Smooth muscle cell (in vitro differentiated cells): Measurements from ENCODE around the gene AMBRA1. TPM values are rescaled to one million over a fixed set of nuclear protein-coding genes. Genes with fewer than 3 reads are reported as not detected.

Source experiments
- DNase-seq: peaks from one replicate; lab custom pipeline; 2025; ENCODE audit not compliant: unreplicated experiment; lab: John Stamatoyannopoulos, UW
- H2AFZ ChIP-seq: fragments of 200-600 bp; sonication (generic); 2 replicates; pipeline ENCODE4 v1.6.0; 2016; ENCODE audit warnings: antibody characterized with exemption, low read depth, mild to moderate bottlenecking
- H3F3A ChIP-seq: fragments of 200-600 bp; sonication (generic); 2 replicates; pipeline ENCODE4 v1.6.0; 2017; ENCODE audit warnings: antibody characterized with exemption, low read depth
- H3K27ac ChIP-seq: fragments of 200-600 bp; sonication (generic); 2 replicates; pipeline ENCODE4 v1.5.1; 2016; ENCODE audit warnings: low read depth, mild to moderate bottlenecking
- H3K27me3 ChIP-seq: fragments of 200-600 bp; sonication (generic); 2 replicates; pipeline ENCODE4 v1.6.1; 2016; ENCODE audit warnings: low read depth, mild to moderate bottlenecking
- H3K36me3 ChIP-seq: fragments of 200-600 bp; sonication (generic); 2 replicates; pipeline ENCODE4 v1.5.1; 2016; ENCODE audit warnings: low read depth
- H3K4me1 ChIP-seq: fragments of 200-600 bp; sonication (generic); 2 replicates; pipeline ENCODE4 v1.5.1; 2016; ENCODE audit warnings: low read depth
- H3K4me2 ChIP-seq: fragments of 200-600 bp; sonication (generic); 2 replicates; pipeline ENCODE4 v1.6.0; 2016; ENCODE audit warnings: mild to moderate bottlenecking
- H3K4me3 ChIP-seq: fragments of 200-600 bp; sonication (generic); 2 replicates; pipeline ENCODE4 v1.5.1; 2016; ENCODE audit warnings: mild to moderate bottlenecking
- H3K79me2 ChIP-seq: fragments of 200-600 bp; sonication (generic); 2 replicates; pipeline ENCODE4 v1.6.0; 2016; ENCODE audit warnings: low read depth, mild to moderate bottlenecking
- H3K9ac ChIP-seq: fragments of 200-600 bp; sonication (generic); 2 replicates; pipeline ENCODE4 v1.6.0; 2016; ENCODE audit warnings: low read depth
- H3K9me3 ChIP-seq: fragments of 200-600 bp; sonication (generic); replicated peaks from 2 replicates; pipeline ENCODE4 v1.5.1; 2016; ENCODE audit warnings: low read depth
- H4K20me1 ChIP-seq: fragments of 200-600 bp; sonication (generic); 2 replicates; pipeline ENCODE4 v1.6.0; 2016; ENCODE audit warnings: low read depth
- WGBS: methylation state at CpG from one replicate; pipeline ENCODE4 v1.1.7; 2016; ENCODE audit warnings: low lambda C conversion rate; 5-methylcytosine and 5-hydroxymethylcytosine counted together
- polyA plus RNA-seq: library from polyadenylated mRNA; unstranded; fragments of >200 nt; fragmentation: Nextera tagmentation; extraction: Ambion mirVana; gene quantifications from 2 replicates; pipeline ENCODE4 v1.2.1, GENCODE V29; 2016
- total RNA-seq: library from RNA; depleted of rRNA; stranded (reverse); fragments of >200 nt; gene quantifications from 2 replicates; pipeline ENCODE4 v1.2.3, GENCODE V29; 2014
- TF ChIP-seq, protein P1 (sequence below): fragments of 200-600 bp; sonication (generic); IDR thresholded peaks from 2 replicates; pipeline ENCODE4 v1.5.1; 2017; ENCODE audit warnings: borderline replicate concordance, mild to moderate bottlenecking, antibody characterized with exemption; ENCODE audit not compliant: insufficient read depth, poor library complexity, severe bottlenecking

Gene AMBRA1
- total and polyA plus RNA-seq, 2 experiments from 2014 or later, result 10.3 to 38.3 TPM

- no peak for DNase-seq
- H3K27me3 ChIP-seq, result no peaks in the 10 kb centered on the region
- no peaks in the 10 kb centered on the region for H3K79me2 ChIP-seq
- peaks cover 4% of the 10 kb centered on the region for H3K36me3 ChIP-seq
- no peak overlapping the region for H2AFZ ChIP-seq
- no peak overlapping the region for H3K4me2 ChIP-seq
- no peaks in the 10 kb centered on the region for H4K20me1 ChIP-seq
- TF ChIP-seq, protein P1, sequence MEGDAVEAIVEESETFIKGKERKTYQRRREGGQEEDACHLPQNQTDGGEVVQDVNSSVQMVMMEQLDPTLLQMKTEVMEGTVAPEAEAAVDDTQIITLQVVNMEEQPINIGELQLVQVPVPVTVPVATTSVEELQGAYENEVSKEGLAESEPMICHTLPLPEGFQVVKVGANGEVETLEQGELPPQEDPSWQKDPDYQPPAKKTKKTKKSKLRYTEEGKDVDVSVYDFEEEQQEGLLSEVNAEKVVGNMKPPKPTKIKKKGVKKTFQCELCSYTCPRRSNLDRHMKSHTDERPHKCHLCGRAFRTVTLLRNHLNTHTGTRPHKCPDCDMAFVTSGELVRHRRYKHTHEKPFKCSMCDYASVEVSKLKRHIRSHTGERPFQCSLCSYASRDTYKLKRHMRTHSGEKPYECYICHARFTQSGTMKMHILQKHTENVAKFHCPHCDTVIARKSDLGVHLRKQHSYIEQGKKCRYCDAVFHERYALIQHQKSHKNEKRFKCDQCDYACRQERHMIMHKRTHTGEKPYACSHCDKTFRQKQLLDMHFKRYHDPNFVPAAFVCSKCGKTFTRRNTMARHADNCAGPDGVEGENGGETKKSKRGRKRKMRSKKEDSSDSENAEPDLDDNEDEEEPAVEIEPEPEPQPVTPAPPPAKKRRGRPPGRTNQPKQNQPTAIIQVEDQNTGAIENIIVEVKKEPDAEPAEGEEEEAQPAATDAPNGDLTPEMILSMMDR, result peak; percentile 3
- 85% methylated on average over 5 of the region's 5 CpGs for WGBS
- no peak overlapping the region for H3K9ac ChIP-seq
- no peaks in the 10 kb centered on the region for H3K4me1 ChIP-seq
- no peak overlapping the region for H3K4me3 ChIP-seq
- no peak overlapping the region for H3K27ac ChIP-seq
- no peaks in the 10 kb centered on the region for H3F3A ChIP-seq
- no peaks in the 10 kb centered on the region for H3K9me3 ChIP-seq
Observed at GRCh38 chr11:46410021-46410420, 183.8 kb downstream of the AMBRA1 start.

GRCh38 chr11:46408407-46408986 lies 185.3 kb downstream of the AMBRA1 start:
- no peaks in the 10 kb centered on the region for H4K20me1 ChIP-seq
- TF ChIP-seq, protein P1, result no peak
- no peaks in the 10 kb centered on the region for H3F3A ChIP-seq
- no peak overlapping the region for H2AFZ ChIP-seq
- DNase-seq, result no peak
- no peak overlapping the region for H3K27ac ChIP-seq
- no peaks in the 10 kb centered on the region for H3K9me3 ChIP-seq
- H3K4me3 ChIP-seq, result no peak overlapping the region
- H3K9ac ChIP-seq, result no peak overlapping the region
- H3K79me2 ChIP-seq, result no peaks in the 10 kb centered on the region
- H3K4me1 ChIP-seq, result no peaks in the 10 kb centered on the region
- WGBS, result 97% methylated on average over 6 of the region's 6 CpGs
- no peak overlapping the region for H3K4me2 ChIP-seq
- no peaks in the 10 kb centered on the region for H3K27me3 ChIP-seq
- H3K36me3 ChIP-seq, result peaks cover 4% of the 10 kb centered on the region

GRCh38 chr11:46407635-46408034 lies 186.2 kb downstream of the AMBRA1 start:
- 94% methylated on average over 10 of the region's 10 CpGs for WGBS
- H3F3A ChIP-seq, result no peaks in the 10 kb centered on the region
- H3K9me3 ChIP-seq, result no peaks in the 10 kb centered on the region
- no peak for DNase-seq
- no peaks in the 10 kb centered on the region for H3K79me2 ChIP-seq
- no peaks in the 10 kb centered on the region for H3K27me3 ChIP-seq
- no peak overlapping the region for H2AFZ ChIP-seq
- no peak overlapping the region for H3K4me3 ChIP-seq
- H3K4me2 ChIP-seq, result no peak overlapping the region
- TF ChIP-seq, protein P1, result no peak
- peaks cover 4% of the 10 kb centered on the region for H3K36me3 ChIP-seq
- peaks cover 5% of the 10 kb centered on the region for H4K20me1 ChIP-seq
- no peaks in the 10 kb centered on the region for H3K4me1 ChIP-seq
- H3K27ac ChIP-seq, result no peak overlapping the region
- no peak overlapping the region for H3K9ac ChIP-seq

DNA sequence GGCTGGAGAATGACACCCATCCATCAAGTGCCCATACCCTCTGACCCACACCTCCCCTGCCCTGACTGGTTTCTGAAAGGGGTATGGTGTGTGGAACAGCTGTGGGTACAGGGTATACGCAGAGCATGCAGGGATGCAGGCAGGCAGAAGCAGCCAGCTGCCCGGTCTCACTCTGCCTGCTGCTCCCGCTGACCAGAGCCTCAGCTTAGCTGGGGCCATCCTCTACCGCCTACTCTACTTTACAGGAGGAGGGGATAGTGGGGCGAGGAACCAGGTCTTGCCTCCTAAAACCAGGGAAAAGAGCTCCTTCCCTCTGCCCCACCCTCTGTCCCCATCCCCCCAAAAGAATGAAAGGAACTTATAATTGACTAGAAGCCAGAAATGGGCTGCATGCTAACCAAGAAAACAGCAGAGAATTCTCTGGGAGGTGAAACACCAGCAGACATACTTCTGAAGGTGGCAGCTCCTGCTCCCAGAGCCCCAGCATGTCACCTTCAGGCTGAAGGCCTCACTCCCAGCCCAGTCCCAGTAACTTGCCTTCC lies 189.3 kb downstream of the AMBRA1 start:
- H3K9me3 ChIP-seq, result no peaks in the 10 kb centered on the region
- H3K4me1 ChIP-seq, result no peaks in the 10 kb centered on the region
- no peaks in the 10 kb centered on the region for H3K27me3 ChIP-seq
- no peak overlapping the region for H3K9ac ChIP-seq
- H2AFZ ChIP-seq, result no peak overlapping the region
- no peaks in the 10 kb centered on the region for H3F3A ChIP-seq
- DNase-seq, result no peak
- no peaks in the 10 kb centered on the region for H3K79me2 ChIP-seq
- TF ChIP-seq, protein P1, result no peak
- peaks cover 4% of the 10 kb centered on the region for H3K36me3 ChIP-seq
- H3K27ac ChIP-seq, result no peak overlapping the region
- H3K4me3 ChIP-seq, result no peak overlapping the region
- H4K20me1 ChIP-seq, result peaks cover 16% of the 10 kb centered on the region
- H3K4me2 ChIP-seq, result no peak overlapping the region
- 92% methylated on average over 5 of the region's 5 CpGs for WGBS
